ENCODE data around the gene MT1M.

GRCh38 chr16:56667581-56668571 lies 35.4 kb downstream of the MT1M start, which contains the start of gene MT1G:
- TF ChIP-seq EZH2 (IDR thresholded peaks at IDR 0.05; ENCODE audit: insufficient read depth, poor library complexity, severe bottlenecking) (no peak), EZH2phosphoT487 (IDR thresholded peaks at IDR 0.05; ENCODE audit: insufficient read depth, low read depth) (no peak)
